DOHH2 (cell line): ENCODE results near the gene PIGQ.

Source experiments
- H3F3A ChIP-seq: fragments of 200-600 bp; sonication (generic), shearing (Covaris generic); 2 replicates; pipeline ENCODE4 v1.6.0; 2016; ENCODE audit warnings: antibody characterized with exemption, mild to moderate bottlenecking; ENCODE audit not compliant: control insufficient read depth, insufficient read depth
- H3K27ac ChIP-seq: fragments of 200-600 bp; sonication (generic); 2 replicates; pipeline ENCODE4 v1.5.1; 2014; ENCODE audit warnings: low read depth, mild to moderate bottlenecking, low read length, moderate library complexity
- H3K27me3 ChIP-seq: fragments of 200-600 bp; sonication (generic); 2 replicates; pipeline ENCODE4 v1.6.1; 2014; ENCODE audit warnings: mild to moderate bottlenecking, low read length, mixed read lengths; ENCODE audit not compliant: control insufficient read depth
- H3K36me3 ChIP-seq: fragments of 200-600 bp; sonication (generic); 2 replicates; pipeline ENCODE4 v1.6.1; 2014; ENCODE audit warnings: mild to moderate bottlenecking, low read length, moderate library complexity, mixed read lengths; ENCODE audit not compliant: control insufficient read depth
- H3K4me1 ChIP-seq: fragments of 200-600 bp; sonication (generic); 2 replicates; pipeline ENCODE4 v1.6.1; 2014; ENCODE audit warnings: mild to moderate bottlenecking, low read length, mixed read lengths; ENCODE audit not compliant: control insufficient read depth
- H3K4me2 ChIP-seq: fragments of 200-600 bp; sonication (generic); 2 replicates; pipeline ENCODE4 v1.6.0; 2014; ENCODE audit warnings: mild to moderate bottlenecking, low read length, moderate library complexity
- H3K4me3 ChIP-seq: fragments of 200-600 bp; sonication (generic); 2 replicates; pipeline ENCODE4 v1.5.1; 2014; ENCODE audit warnings: mild to moderate bottlenecking, low read length, mixed read lengths
- H3K79me2 ChIP-seq: fragments of 200-600 bp; sonication (generic); 2 replicates; pipeline ENCODE4 v1.6.1; 2014; ENCODE audit warnings: mild to moderate bottlenecking, low read length, mixed read lengths; ENCODE audit not compliant: control insufficient read depth
- H3K9me2 ChIP-seq: fragments of 200-600 bp; sonication (generic); replicated peaks from 2 replicates; pipeline ENCODE4 v1.6.1; 2014; ENCODE audit warnings: mild to moderate bottlenecking, low read length, mixed read lengths; ENCODE audit not compliant: control insufficient read depth
- H3K9me3 ChIP-seq: fragments of 200-600 bp; sonication (generic); 2 replicates; pipeline ENCODE4 v1.6.1; 2014; ENCODE audit warnings: antibody characterized with exemption, low read length, mixed read lengths; ENCODE audit not compliant: control insufficient read depth, insufficient read depth
- H4K20me1 ChIP-seq: fragments of 200-600 bp; sonication (generic); 2 replicates; pipeline ENCODE4 v1.6.0; 2014; ENCODE audit warnings: low read depth, mild to moderate bottlenecking, antibody characterized with exemption, low read length, moderate library complexity; ENCODE audit not compliant: control insufficient read depth, insufficient read depth
- CTCF ChIP-seq: fragments of 200-600 bp; sonication (generic); IDR thresholded peaks from one replicate; pipeline ENCODE4 v1.5.1; 2014; ENCODE audit warnings: antibody characterized with exemption, mild to moderate bottlenecking, low read depth, low read length; ENCODE audit not compliant: poor library complexity, severe bottlenecking
- EZH2phosphoT487 ChIP-seq: fragments of 200-600 bp; sonication (generic); IDR thresholded peaks from 2 replicates; pipeline ENCODE4 v1.6.1; 2017; ENCODE audit warnings: borderline replicate concordance, mild to moderate bottlenecking, antibody characterized with exemption, low read length, moderate library complexity, mixed read lengths

The PIGQ gene

GRCh38 chr16:590815-591200 is 21.0 kb downstream of the PIGQ start:
- peaks cover 4% of the 10 kb centered on the region; the same call in 1 of the 2 replicates for H4K20me1 ChIP-seq
- peak overlapping the region; percentile 79 for H3K4me3 ChIP-seq
- H3K36me3 ChIP-seq: peaks cover 9% of the 10 kb centered on the region
- H3F3A ChIP-seq: no peaks in the 10 kb centered on the region
- H3K27me3 ChIP-seq: no peaks in the 10 kb centered on the region
- TF ChIP-seq CTCF (no peak), EZH2phosphoT487 (no peak)
- H3K4me1 ChIP-seq: peaks cover 43% of the 10 kb centered on the region
- peaks cover 66% of the 10 kb centered on the region for H3K79me2 ChIP-seq
- H3K9me2 ChIP-seq: no peaks in the 10 kb centered on the region
- H3K9me3 ChIP-seq: no peaks in the 10 kb centered on the region
- no peak overlapping the region for H3K27ac ChIP-seq
- H3K4me2 ChIP-seq: peak overlapping the region; percentile 91

DNA sequence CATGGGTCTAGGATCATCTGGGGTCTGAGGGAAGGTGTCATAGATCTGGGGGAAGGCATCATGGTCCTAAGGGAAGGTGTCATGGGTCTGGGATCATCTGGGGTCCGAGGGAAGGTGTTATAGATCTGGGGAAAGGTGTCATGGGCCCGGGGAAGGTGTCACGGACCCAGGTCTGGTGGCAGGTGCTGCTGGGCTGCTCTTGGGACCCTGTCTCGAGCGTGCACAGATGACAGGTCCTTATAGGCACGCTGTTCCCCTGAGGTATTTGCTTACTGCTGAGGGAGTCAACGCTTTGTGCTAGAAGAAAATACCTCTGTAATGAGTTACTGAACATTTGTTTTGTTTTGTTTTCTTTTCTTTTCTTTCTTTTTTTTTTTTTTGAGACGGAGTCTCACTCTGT is 21.5 kb downstream of the PIGQ start:
- Histone ChIP-seq H3K79me2 (peaks cover 70% of the 10 kb centered on the region), H3K4me3 (peak overlapping the region; percentile 79), H3K27me3 (no peaks in the 10 kb centered on the region), H3F3A (no peaks in the 10 kb centered on the region), H3K4me1 (peaks cover 43% of the 10 kb centered on the region), H3K9me3 (no peaks in the 10 kb centered on the region), H3K36me3 (peaks cover 9% of the 10 kb centered on the region), H3K27ac (no peak overlapping the region), H4K20me1 (peaks cover 4% of the 10 kb centered on the region; the same call in 1 of the 2 replicates), H3K4me2 (peak overlapping the region; percentile 91), H3K9me2 (no peaks in the 10 kb centered on the region)
- TF ChIP-seq CTCF (no peak), EZH2phosphoT487 (no peak)

DNA sequence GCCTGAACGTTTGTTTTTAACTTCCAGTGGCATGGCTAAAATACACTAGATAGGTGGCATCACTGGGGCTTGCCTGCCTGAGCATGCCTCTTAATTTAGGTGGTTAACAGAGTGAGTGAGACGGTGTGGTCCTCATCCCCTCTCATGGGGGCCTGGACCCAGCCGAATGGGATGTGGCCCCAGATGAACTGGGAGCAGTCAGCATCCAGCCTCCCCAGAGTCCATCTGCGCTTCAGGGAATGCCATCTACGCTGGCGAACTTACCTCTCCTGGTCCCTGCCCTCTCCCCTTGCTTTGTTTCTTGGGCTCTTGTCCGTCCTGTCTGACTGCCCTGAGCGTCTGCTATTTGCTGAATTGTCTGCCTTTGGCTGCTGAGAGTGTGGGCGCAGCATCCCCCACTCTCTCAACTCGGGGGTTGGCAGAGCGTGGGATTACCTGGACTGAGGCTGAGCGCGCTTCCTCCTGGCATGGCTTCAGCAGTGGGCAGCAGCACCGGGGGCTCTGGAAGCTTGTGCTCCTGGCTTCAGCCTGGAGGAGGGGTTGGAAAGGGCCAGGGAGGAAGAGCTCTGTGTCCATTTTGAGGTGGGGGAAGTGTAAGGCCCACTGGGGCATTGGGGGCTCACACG is 22.2 kb downstream of the PIGQ start:
- Histone ChIP-seq H3K4me2 (peak overlapping the region; percentile 38; the same call in 1 of the 2 replicates), H3K27ac (no peak overlapping the region), H3K9me3 (no peaks in the 10 kb centered on the region), H3K36me3 (peaks cover 9% of the 10 kb centered on the region), H3K4me3 (no peak overlapping the region), H3F3A (no peaks in the 10 kb centered on the region), H3K4me1 (peaks cover 43% of the 10 kb centered on the region), H3K27me3 (no peaks in the 10 kb centered on the region), H3K79me2 (peaks cover 75% of the 10 kb centered on the region), H4K20me1 (peaks cover 4% of the 10 kb centered on the region; the same call in 1 of the 2 replicates), H3K9me2 (no peaks in the 10 kb centered on the region)
- no peak for TF ChIP-seq CTCF
